ENCODE results near the gene SIGLEC7. TPM values are rescaled to one million over a fixed set of nuclear protein-coding genes. Genes with fewer than 3 reads are reported as not detected.

The SIGLEC7 gene
- total RNA-seq, 1 donor from 2014 or later = not detected

GRCh38 chr19:51129716-51130115, 12.4 kb upstream of the SIGLEC7 start:
- no peaks in the 10 kb centered on the region for H3K4me1 ChIP-seq
- Mint-ChIP-seq H3K27ac (no peak overlapping the region), H3K9me3 (peaks cover 2% of the 10 kb centered on the region), H3K36me3 (no peaks in the 10 kb centered on the region), H3K4me1 (peaks cover 3% of the 10 kb centered on the region), H3K27me3 (ENCODE audit: insufficient read depth, low read depth) (peaks cover 4% of the 10 kb centered on the region), H3K4me3 (no peak overlapping the region)
- DNase-seq (ENCODE audit: low spot score) = no peak
- no peak overlapping the region for H3K9ac ChIP-seq
- H3K27me3 ChIP-seq = no peaks in the 10 kb centered on the region
- TF ChIP-seq EZH2 (IDR thresholded peaks at IDR 0.05) (no peak), EZH2phosphoT487 (IDR thresholded peaks at IDR 0.05) (no peak), CTCF (IDR thresholded peaks at IDR 0.05) (no peak)
- no peaks in the 10 kb centered on the region for H4K20me1 ChIP-seq (ENCODE audit: low read depth)
- no peaks in the 10 kb centered on the region for H3K36me3 ChIP-seq
- H3K4me3 ChIP-seq = no peak overlapping the region
- no peaks in the 10 kb centered on the region for H3K9me3 ChIP-seq (ENCODE audit: low read depth)
- H3K79me2 ChIP-seq (ENCODE audit: low read depth) = no peaks in the 10 kb centered on the region
- no peak overlapping the region for H3K27ac ChIP-seq
- no peaks in the 10 kb centered on the region for H3F3A ChIP-seq (ENCODE audit: low read depth)
- no peak overlapping the region for H2AFZ ChIP-seq (replicated peaks)
- no peak overlapping the region for H3K4me2 ChIP-seq

- peak overlapping the region; percentile 15 for H3K27ac Mint-ChIP-seq
- Histone ChIP-seq H3K9ac (no peak overlapping the region), H3F3A (ENCODE audit: low read depth) (no peaks in the 10 kb centered on the region), H3K79me2 (ENCODE audit: low read depth) (no peaks in the 10 kb centered on the region), H3K9me3 (ENCODE audit: low read depth) (no peaks in the 10 kb centered on the region), H3K4me1 (no peaks in the 10 kb centered on the region), H3K4me2 (no peak overlapping the region), H3K4me3 (no peak overlapping the region), H3K36me3 (no peaks in the 10 kb centered on the region), H3K27ac (no peak overlapping the region), H2AFZ (replicated peaks) (no peak overlapping the region), H4K20me1 (ENCODE audit: low read depth) (no peaks in the 10 kb centered on the region), H3K27me3 (no peaks in the 10 kb centered on the region)
- TF ChIP-seq EZH2 (IDR thresholded peaks at IDR 0.05) = no peak
- TF ChIP-seq CTCF (IDR thresholded peaks at IDR 0.05) = no peak
- H3K27me3 Mint-ChIP-seq (ENCODE audit: insufficient read depth, low read depth) = peaks cover 4% of the 10 kb centered on the region
- H3K4me3 Mint-ChIP-seq = no peak overlapping the region
- H3K36me3 Mint-ChIP-seq = no peaks in the 10 kb centered on the region
- peaks cover 4% of the 10 kb centered on the region for H3K9me3 Mint-ChIP-seq
- DNase-seq (ENCODE audit: low spot score) = peak; percentile 43
- peaks cover 3% of the 10 kb centered on the region for H3K4me1 Mint-ChIP-seq
Measured at GRCh38 chr19:51131780-51132680, 10.1 kb upstream of the SIGLEC7 start.

GRCh38 chr19:51135004-51135403, 7.1 kb upstream of the SIGLEC7 start:
- Histone ChIP-seq H2AFZ (replicated peaks) (no peak overlapping the region), H3K79me2 (ENCODE audit: low read depth) (no peaks in the 10 kb centered on the region), H3K9me3 (ENCODE audit: low read depth) (no peaks in the 10 kb centered on the region), H3K9ac (no peak overlapping the region), H3K27me3 (no peaks in the 10 kb centered on the region), H4K20me1 (ENCODE audit: low read depth) (no peaks in the 10 kb centered on the region), H3K36me3 (no peaks in the 10 kb centered on the region), H3F3A (ENCODE audit: low read depth) (no peaks in the 10 kb centered on the region), H3K27ac (no peak overlapping the region), H3K4me1 (no peaks in the 10 kb centered on the region), H3K4me3 (no peak overlapping the region), H3K4me2 (no peak overlapping the region)
- Mint-ChIP-seq H3K36me3 (no peaks in the 10 kb centered on the region), H3K27me3 (ENCODE audit: insufficient read depth, low read depth) (peaks cover 2% of the 10 kb centered on the region), H3K4me1 (peaks cover 8% of the 10 kb centered on the region), H3K9me3 (peaks cover 4% of the 10 kb centered on the region), H3K4me3 (no peak overlapping the region), H3K27ac (no peak overlapping the region)
- no peak for DNase-seq (ENCODE audit: low spot score)
- no peak for TF ChIP-seq CTCF (IDR thresholded peaks at IDR 0.05)
- TF ChIP-seq EZH2phosphoT487 (IDR thresholded peaks at IDR 0.05) = no peak
- no peak for TF ChIP-seq EZH2 (IDR thresholded peaks at IDR 0.05)
